HepG2 (cell line): Measurements from ENCODE around the gene TRIM7. TPM values are rescaled to one million over a fixed set of nuclear protein-coding genes. Genes with fewer than 3 reads are reported as not detected.

Experiments
- BHLHE40 ChIP-seq: IDR thresholded peaks from 2 replicates; pipeline ENCODE4 v1.6.1; 2011; ENCODE audit warnings: low read length, improper control_type of control experiment
- CHD4 ChIP-seq: fragments of 200-600 bp; sonication (generic); IDR thresholded peaks from 2 replicates; pipeline ENCODE4 v1.7.0; 2017; ENCODE audit warnings: mild to moderate bottlenecking, low read length, borderline replicate concordance
- HOXA9 ChIP-seq: sonication (generic); formaldehyde crosslinking; IDR thresholded peaks from 2 replicates; pipeline ENCODE4 v1.8.1; 2022; ENCODE audit warnings: missing genetic modification reagents, mild to moderate bottlenecking, moderate library complexity, borderline replicate concordance
- MYNN ChIP-seq: sonication (generic); formaldehyde crosslinking; IDR thresholded peaks from 2 replicates; pipeline ENCODE4 v1.4.0; 2020; ENCODE audit warnings: mild to moderate bottlenecking, low read depth, missing genetic modification reagents
- NCOA2 ChIP-seq: sonication (generic); formaldehyde crosslinking; IDR thresholded peaks from 2 replicates; pipeline ENCODE4 v1.8.0; 2022; ENCODE audit warnings: inconsistent platforms
- NFE2L1 ChIP-seq: sonication (generic); formaldehyde crosslinking; IDR thresholded peaks from 2 replicates; pipeline ENCODE4 v1.4.0; 2020; ENCODE audit warnings: missing genetic modification reagents, mild to moderate bottlenecking, borderline replicate concordance
- NFYB ChIP-seq: sonication (generic); formaldehyde crosslinking; IDR thresholded peaks from 2 replicates; pipeline ENCODE4 v1.4.0; 2020; ENCODE audit warnings: missing genetic modification reagents
- ZBTB8A ChIP-seq: sonication (generic); formaldehyde crosslinking; IDR thresholded peaks from 2 replicates; pipeline ENCODE4 v1.4.0; 2020; ENCODE audit warnings: mild to moderate bottlenecking, low read depth, missing genetic modification reagents, borderline replicate concordance
- ZNF232 ChIP-seq: sonication (generic); formaldehyde crosslinking; IDR thresholded peaks from 2 replicates; pipeline ENCODE4 v1.4.0; 2020; ENCODE audit warnings: missing genetic modification reagents, borderline replicate concordance
- ZNF253 ChIP-seq: sonication (generic); formaldehyde crosslinking; IDR thresholded peaks from 2 replicates; pipeline ENCODE4 v1.8.0; 2022; ENCODE audit warnings: mild to moderate bottlenecking, missing genetic modification reagents, borderline replicate concordance
- ZNF724P ChIP-seq: sonication (generic); formaldehyde crosslinking; IDR thresholded peaks from 2 replicates; pipeline ENCODE4 v1.8.0; 2022; ENCODE audit warnings: missing genetic modification reagents, borderline replicate concordance
- ZSCAN9 ChIP-seq: IDR thresholded peaks from 2 replicates; pipeline ENCODE4 v1.6.1; 2016; ENCODE audit warnings: borderline replicate concordance
- polyA plus RNA-seq, 8 experiments: library from polyadenylated mRNA; depleted of rRNA in 3 of 8; stranded (reverse) in 7 of 8; unstranded in 1 of 8; fragments of >200 nt; fragmentation: Illumina TruSeq in 4 of 8; extraction: Trizol in 4 of 8; gene quantifications; 2 replicates each; pipeline versions ENCODE4 v1.2.1 to v1.2.3, GENCODE V29; 2011 to 2016; ENCODE audit warnings: low read depth in 4 of 8, missing spikeins in 1 of 8, mixed read lengths in 1 of 8; ENCODE audit not compliant: insufficient read depth in 1 of 8
- total RNA-seq, 5 experiments: library from RNA; depleted of rRNA; stranded (reverse); fragments of >200 nt; fragmentation: Illumina TruSeq; extraction: Trizol; gene quantifications; 2 replicates each; pipeline ENCODE4 v1.2.3, GENCODE V29; 2016; ENCODE audit warnings: low read depth in 1 of 5
- TF ChIP-seq, protein P1 (sequence below): sonication (generic); formaldehyde crosslinking; conservative IDR thresholded peaks from 2 replicates; pipeline ENCODE4 v1.4.0; 2020; ENCODE audit warnings: missing genetic modification reagents
- TF ChIP-seq, protein P2 (sequence below): sonication (generic); IDR thresholded peaks from 2 replicates; pipeline ENCODE4 v1.6.1; 2016; ENCODE audit warnings: low read depth, borderline replicate concordance
- TF ChIP-seq, protein P3 (sequence below): sonication (generic); formaldehyde crosslinking; IDR thresholded peaks from 2 replicates; pipeline ENCODE4 v1.4.0; 2020; ENCODE audit warnings: missing genetic modification reagents, borderline replicate concordance
- TF ChIP-seq, protein P4 (sequence below): sonication (generic); formaldehyde crosslinking; IDR thresholded peaks from 2 replicates; pipeline ENCODE4 v1.9.0; 2021; ENCODE audit warnings: missing genetic modification reagents, mild to moderate bottlenecking, borderline replicate concordance
- TF ChIP-seq, protein P5 (sequence below): sonication (generic); formaldehyde crosslinking; IDR thresholded peaks from 2 replicates; pipeline ENCODE4 v1.5.0; 2020; ENCODE audit warnings: missing genetic modification reagents

The TRIM7 gene
- total and polyA plus RNA-seq, 2 of the 13 experiments (the other 11 are each of a cell fraction or from before 2014, with no cell fraction given) = 0.13 TPM; not detected in 1

DNA sequence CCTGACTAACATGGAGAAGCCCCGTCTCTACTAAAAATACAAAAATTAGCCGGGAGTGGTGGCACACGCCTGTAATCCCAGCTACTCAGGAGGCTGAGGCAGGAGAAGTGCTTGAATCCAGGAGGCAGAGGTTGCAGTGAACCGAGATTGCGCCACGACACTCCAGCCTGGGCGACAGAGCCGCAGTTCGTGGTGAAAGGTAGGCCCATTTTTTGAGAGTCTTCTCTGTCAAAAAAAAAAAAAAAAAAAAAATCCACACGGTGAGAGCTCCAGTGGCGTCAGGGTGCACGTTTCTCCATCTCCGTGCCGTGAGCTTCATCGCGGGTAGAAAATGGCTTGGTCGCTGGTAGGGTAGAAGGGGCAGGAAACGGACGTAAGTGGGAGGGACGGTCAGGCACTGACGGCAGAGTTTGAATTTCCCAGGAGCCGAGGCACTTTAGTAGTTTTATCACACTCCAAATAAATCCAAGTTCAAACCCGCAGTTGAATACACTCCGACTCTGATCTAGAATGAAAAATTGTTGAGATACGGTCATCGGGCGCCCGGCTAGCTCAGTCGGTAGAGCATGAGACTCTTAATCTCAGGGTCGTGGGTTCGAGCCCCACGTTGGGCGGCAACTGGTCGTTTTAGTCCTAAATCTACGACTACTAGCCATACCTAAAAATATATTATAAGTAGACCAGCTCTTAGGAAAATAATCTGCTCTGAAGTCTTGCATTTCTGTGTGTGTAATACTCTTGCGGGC is 2.4 kb upstream of the TRIM7 start (continued):
- TF ChIP-seq NCOA2 (0 out of 2 replicates have a peak, but pooled peaks have one; percentile 9), ZNF253 (CRISPR knock-in tag) (no peak), MYNN (CRISPR knock-in tag) (0 out of 2 replicates have a peak, but pooled peaks have one; percentile 70), ZNF232 (CRISPR knock-in tag) (no peak), NFYB (CRISPR knock-in tag) (no peak), CHD4 (peak; percentile 73; the same call in 1 of the 2 replicates), ZSCAN9 (CRISPR knock-in tag) (peak; percentile 40; the same call in 1 of the 2 replicates), ZBTB8A (no peak), NFE2L1 (CRISPR knock-in tag) (no peak), BHLHE40 (no peak), HOXA9 (CRISPR knock-in tag) (no peak), ZNF724P (CRISPR knock-in tag) (no peak)
- TF ChIP-seq, protein P1, sequence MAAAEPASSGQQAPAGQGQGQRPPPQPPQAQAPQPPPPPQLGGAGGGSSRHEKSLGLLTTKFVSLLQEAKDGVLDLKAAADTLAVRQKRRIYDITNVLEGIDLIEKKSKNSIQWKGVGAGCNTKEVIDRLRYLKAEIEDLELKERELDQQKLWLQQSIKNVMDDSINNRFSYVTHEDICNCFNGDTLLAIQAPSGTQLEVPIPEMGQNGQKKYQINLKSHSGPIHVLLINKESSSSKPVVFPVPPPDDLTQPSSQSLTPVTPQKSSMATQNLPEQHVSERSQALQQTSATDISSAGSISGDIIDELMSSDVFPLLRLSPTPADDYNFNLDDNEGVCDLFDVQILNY = no peak
- TF ChIP-seq, protein P2, sequence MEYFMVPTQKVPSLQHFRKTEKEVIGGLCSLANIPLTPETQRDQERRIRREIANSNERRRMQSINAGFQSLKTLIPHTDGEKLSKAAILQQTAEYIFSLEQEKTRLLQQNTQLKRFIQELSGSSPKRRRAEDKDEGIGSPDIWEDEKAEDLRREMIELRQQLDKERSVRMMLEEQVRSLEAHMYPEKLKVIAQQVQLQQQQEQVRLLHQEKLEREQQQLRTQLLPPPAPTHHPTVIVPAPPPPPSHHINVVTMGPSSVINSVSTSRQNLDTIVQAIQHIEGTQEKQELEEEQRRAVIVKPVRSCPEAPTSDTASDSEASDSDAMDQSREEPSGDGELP = no peak
- TF ChIP-seq, protein P3, sequence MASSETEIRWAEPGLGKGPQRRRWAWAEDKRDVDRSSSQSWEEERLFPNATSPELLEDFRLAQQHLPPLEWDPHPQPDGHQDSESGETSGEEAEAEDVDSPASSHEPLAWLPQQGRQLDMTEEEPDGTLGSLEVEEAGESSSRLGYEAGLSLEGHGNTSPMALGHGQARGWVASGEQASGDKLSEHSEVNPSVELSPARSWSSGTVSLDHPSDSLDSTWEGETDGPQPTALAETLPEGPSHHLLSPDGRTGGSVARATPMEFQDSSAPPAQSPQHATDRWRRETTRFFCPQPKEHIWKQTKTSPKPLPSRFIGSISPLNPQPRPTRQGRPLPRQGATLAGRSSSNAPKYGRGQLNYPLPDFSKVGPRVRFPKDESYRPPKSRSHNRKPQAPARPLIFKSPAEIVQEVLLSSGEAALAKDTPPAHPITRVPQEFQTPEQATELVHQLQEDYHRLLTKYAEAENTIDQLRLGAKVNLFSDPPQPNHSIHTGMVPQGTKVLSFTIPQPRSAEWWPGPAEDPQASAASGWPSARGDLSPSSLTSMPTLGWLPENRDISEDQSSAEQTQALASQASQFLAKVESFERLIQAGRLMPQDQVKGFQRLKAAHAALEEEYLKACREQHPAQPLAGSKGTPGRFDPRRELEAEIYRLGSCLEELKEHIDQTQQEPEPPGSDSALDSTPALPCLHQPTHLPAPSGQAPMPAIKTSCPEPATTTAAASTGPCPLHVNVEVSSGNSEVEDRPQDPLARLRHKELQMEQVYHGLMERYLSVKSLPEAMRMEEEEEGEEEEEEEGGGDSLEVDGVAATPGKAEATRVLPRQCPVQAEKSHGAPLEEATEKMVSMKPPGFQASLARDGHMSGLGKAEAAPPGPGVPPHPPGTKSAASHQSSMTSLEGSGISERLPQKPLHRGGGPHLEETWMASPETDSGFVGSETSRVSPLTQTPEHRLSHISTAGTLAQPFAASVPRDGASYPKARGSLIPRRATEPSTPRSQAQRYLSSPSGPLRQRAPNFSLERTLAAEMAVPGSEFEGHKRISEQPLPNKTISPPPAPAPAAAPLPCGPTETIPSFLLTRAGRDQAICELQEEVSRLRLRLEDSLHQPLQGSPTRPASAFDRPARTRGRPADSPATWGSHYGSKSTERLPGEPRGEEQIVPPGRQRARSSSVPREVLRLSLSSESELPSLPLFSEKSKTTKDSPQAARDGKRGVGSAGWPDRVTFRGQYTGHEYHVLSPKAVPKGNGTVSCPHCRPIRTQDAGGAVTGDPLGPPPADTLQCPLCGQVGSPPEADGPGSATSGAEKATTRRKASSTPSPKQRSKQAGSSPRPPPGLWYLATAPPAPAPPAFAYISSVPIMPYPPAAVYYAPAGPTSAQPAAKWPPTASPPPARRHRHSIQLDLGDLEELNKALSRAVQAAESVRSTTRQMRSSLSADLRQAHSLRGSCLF (CRISPR knock-in tag) = no peak
- TF ChIP-seq, protein P4, sequence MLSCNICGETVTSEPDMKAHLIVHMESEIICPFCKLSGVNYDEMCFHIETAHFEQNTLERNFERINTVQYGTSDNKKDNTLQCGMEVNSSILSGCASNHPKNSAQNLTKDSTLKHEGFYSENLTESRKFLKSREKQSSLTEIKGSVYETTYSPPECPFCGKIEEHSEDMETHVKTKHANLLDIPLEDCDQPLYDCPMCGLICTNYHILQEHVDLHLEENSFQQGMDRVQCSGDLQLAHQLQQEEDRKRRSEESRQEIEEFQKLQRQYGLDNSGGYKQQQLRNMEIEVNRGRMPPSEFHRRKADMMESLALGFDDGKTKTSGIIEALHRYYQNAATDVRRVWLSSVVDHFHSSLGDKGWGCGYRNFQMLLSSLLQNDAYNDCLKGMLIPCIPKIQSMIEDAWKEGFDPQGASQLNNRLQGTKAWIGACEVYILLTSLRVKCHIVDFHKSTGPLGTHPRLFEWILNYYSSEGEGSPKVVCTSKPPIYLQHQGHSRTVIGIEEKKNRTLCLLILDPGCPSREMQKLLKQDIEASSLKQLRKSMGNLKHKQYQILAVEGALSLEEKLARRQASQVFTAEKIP = no peak
- TF ChIP-seq, protein P5, sequence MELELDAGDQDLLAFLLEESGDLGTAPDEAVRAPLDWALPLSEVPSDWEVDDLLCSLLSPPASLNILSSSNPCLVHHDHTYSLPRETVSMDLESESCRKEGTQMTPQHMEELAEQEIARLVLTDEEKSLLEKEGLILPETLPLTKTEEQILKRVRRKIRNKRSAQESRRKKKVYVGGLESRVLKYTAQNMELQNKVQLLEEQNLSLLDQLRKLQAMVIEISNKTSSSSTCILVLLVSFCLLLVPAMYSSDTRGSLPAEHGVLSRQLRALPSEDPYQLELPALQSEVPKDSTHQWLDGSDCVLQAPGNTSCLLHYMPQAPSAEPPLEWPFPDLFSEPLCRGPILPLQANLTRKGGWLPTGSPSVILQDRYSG = no peak
